NK-92 (cell line): ENCODE measurements around the gene KCNQ4.

ENCODE experiments used
- DNase-seq: peaks from one replicate; lab custom pipeline; 2025; ENCODE audit not compliant: unreplicated experiment; lab: John Stamatoyannopoulos, UW

Gene KCNQ4

DNA sequence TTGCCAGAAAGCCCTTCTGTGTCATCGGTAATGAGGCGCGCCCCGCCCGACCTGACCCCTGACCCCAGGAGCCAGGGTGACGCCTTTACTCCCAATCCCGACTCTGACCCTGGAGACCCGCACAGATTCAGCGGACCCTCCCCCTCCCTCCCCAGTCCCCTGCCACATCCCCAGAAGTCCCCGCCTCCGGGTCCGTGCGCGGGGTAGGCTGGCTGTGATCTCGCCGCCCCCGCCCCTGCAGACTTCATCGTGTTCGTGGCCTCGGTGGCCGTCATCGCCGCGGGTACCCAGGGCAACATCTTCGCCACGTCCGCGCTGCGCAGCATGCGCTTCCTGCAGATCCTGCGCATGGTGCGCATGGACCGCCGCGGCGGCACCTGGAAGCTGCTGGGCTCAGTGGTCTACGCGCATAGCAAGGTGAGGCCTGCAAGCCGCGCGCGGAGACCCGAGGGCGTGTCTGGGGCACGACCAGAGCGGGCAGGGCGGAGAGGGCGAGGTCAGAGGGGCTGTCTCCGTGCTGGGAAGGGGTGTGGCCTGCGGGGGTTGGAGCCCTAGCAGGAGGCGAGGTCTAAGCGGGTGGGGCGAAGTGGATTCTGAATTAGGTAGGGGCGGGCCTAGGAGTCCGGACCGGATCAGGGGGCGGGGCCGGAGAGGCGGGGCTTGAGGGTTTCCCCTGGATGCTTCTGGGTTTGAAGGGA lies 34.8 kb downstream of the KCNQ4 start:
- no peak for DNase-seq

DNA sequence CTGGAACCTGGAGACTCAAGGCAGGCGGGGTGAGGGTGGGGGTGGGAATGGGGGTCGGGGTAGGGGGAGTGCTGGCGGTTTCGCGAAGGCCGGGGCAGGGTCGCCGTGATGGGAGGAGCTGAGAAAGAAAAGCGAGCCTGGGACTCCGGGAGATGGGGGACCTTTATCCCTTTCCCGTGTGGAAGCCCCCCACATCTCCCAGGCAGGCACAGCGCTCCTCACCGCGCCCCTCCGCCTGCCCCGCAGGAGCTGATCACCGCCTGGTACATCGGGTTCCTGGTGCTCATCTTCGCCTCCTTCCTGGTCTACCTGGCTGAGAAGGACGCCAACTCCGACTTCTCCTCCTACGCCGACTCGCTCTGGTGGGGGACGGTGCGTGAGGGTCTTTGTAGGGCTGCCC lies 35.5 kb downstream of the KCNQ4 start:
- no peak for DNase-seq

DNA sequence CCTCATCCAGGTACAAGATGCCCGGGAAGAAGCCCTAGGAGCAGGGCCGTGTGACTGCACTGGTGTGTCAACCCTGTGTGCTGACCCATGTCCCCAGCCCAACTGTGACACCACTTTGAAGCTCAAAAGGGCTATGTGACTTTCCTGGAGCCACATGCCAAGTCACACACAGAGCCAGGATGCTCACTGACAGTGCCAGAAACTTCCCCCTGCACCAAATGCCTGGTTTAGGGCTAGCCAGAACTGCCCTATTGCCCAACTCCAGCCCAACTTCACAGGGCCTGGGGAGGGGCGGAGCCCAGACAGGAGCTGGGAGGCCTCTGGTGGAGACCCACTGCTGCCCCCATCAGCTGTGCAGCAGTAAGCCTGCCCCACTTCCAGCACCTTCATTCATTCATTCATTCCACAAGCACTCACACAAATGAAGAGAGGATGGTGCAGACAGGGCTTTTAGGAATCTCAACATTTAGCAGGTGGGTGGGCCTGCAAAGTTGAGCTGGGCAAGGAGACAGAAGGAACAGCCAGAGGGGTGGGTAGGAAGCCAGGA lies 36.7 kb downstream of the KCNQ4 start:
- DNase-seq = no peak

DNA sequence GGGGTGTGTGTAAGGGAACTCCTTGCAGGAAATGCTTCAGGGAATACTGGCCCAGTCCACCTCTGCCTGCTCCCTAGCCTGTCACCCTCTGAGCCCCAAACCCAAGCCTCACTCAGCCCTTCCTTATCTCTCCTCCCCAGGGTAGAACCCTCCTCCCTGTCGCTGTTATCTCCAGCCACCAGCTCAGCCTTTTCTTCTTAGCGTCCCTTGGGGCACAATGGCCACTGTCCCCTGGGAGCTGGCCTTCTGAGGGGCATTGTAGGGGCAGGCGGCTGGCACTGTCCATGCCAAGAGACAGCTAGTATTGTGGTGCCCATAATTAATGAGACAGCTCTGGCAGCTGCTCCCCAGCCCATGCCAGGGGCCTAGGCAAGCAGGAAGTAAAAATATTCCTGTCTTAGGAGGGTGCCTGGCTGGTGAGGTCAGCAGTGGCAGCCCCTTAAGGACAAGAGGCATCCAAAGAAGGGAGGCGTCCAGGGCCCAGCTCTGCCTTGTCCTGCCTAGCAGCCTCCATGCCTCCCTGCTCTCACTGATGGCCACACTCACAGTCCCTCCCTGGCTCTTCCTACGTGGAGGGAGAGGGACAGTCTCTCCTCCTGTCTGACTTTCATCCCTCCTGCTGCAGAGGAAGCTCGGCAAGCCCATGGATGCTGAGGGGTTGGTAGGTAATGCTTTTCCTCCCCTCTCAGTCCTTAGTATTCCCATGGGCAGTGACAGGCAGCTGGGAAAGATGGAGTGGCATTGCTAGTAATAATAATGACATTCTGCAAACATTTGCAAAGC lies 37.5 kb downstream of the KCNQ4 start:
- no peak for DNase-seq

DNA sequence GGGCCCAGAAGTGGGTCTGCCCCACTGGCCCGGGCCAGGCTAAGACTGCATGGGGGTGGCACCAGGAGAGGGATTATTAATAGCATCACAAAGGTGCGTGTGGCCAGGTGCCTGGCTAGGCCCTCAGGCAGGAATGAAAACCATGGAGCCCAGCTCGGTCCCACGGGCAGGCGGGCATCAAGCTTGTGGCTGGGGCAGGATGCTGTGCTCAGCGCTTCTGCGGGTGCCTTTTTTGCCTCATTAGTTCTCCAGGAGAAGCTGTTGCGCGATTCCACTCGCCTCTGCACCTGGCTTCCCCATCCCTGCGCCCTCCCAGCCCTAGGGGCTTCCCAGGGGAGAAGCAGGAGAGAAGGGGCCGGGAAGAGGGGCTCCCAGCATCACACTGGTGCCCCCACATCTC lies 39.3 kb downstream of the KCNQ4 start:
- no peak for DNase-seq

DNA sequence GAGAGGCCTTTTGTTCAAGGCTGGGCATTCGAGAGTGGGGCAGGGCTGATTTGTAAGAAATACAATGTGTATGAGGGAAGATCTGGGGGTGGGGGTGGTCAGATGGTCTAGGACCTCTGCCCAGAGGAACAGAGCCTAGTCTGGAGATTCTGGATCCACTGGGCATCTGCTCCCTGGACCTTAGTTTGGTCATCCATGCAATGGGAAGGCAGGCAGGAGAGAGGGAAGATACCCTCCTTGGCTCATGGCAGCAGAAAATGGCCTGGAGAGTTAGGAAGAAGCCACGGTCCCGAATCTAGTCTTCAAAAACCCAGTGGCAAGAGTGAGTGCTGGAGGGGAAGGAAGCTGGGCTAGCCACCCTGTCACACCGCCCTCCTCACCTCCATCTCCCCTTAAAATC lies 39.8 kb downstream of the KCNQ4 start:
- no peak for DNase-seq

DNA sequence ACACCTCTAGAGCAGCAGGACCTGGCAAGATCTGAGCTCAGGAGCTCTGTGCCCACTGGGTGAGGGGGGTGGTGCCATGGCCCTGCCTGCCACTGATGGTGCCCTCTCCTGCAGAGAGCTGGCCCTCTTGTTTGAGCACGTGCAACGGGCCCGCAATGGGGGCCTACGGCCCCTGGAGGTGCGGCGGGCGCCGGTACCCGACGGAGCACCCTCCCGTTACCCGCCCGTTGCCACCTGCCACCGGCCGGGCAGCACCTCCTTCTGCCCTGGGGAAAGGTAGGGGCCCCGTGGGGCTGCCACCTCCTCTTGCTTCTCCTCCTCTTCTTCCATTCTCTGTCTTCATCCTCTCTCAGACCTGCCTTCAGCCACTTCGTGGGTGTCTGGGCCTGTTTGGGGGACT lies 40.4 kb downstream of the KCNQ4 start:
- DNase-seq = no peak

DNA sequence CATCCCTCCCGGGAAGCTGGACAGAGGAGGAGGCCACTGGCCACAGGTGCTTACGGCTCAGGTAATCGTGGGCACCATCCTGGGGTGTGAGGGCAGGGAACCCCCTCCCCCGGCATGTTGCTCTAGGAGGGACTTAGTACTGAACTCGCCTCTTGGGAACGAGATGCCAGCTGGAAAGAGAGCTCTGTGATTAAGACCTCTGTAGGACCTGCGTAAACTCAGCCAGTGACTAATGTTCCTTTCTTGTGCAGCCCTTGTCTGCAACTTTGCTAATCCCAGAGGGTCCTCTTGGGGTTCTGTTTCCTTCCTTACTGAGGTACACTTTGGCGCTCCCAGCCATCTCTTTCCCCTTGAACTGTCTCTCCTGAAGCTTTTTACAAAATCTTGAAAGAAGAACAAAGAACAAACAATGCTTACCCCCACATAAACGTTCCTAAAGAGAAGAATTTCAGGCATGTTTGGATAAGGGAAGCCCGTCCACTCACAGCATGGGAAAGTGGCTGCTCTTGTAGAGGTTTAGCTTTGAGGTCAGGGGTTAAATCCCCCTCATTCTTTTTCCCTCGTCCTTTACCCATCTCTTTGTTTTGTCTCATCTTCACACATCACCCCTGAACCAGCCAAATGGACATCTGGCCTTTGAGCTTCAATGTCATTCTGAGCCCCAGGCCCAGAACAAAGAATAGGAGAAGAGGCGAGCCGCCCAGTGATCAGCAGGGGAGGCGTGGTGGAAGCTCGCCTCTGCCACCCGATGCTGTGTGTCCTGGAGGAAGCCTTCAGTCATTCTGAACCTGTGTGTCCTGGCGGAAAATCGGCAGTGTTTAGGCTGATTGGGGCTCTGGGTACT lies 41.2 kb downstream of the KCNQ4 start:
- no peak for DNase-seq

DNA sequence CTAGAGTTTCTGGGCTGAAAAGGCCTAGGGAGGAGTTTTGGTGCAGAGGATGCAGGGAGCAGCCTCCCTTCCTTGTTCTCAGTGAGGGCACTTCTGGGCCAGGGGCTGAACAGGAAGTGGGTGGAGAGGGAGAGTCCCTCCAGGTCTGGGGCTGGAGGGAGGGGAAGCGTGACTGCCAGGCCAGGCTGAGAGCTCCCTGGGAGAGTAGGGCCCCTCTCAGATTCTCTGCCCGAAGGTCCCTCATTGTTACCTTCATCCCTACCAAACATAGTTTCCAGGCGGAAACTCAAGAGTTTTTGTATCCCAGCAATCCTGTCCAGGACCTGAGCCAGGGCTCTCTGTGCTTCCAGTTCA lies 41.8 kb downstream of the KCNQ4 start:
- DNase-seq = no peak

DNA sequence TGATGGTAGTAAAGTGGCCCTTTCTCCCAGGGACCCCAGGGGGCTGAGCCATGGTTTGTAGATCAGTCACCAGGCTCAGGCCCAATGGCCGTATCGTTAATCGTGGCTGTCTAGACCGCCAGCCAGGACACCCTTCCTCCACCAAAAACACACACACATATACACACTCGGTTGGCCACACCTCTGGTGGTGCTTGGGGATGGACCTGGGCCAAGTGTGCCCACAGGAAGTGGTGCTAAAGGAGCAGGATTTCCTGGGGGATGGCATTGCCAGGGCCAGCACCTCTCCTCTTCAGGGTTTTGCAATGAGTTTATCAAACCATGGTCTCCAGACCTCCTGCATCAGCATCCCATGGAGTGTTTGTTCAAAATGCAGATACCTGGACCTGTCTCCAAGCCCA lies 42.4 kb downstream of the KCNQ4 start:
- DNase-seq = no peak

DNA sequence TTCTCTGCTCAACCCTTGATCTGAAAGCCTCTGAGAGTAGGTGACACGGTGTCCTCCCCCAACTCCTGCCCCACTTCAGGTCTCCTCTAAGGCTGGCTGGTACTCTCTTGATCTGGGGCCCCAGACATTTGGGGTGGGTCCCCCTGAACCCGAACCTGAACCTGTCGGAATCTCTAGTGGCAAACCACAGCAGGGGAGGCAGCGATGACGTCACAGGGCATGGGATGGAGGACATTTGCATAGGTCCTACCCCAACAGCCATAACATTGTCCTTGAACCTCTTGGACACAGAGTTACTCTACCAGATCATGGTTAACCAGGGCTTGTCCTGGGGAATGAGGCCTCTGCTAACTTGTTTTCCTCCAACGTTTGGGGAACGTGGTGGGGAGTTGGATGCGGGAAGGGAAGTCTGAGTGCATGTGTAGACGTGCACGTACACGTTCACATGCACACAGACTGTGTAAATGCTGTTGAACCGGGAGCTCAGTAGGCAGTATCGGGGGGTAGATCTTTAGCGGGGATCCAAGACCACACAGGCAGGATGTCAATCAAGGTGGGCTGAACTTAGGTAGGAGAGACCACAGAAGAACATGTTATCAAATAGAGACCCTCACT lies 46.2 kb downstream of the KCNQ4 start:
- no peak for DNase-seq

DNA sequence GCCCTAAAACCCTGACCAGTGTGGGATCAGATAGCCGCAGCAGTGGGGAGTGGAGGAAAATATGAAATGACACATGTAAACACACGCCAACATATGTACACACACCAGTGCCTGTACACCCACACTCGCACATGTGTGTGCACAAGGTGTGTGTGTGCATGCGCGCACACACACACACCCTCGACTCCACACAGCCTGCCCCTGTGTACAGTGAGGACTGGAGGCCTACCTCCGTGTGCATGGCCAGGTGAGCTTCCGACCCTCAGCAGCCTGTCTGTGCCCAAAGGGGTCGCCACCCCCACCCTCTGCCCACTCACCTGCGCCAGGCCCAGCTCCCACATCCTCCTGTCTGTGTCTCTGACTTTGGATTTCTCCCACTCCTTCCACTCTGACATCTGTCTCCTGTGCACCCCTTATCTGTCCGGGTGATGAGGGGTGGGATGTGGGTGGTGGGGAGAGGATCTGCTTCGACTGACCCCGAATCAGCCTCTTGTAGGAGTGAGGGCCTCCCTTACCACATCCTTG lies 46.9 kb downstream of the KCNQ4 start:
- DNase-seq = no peak

DNA sequence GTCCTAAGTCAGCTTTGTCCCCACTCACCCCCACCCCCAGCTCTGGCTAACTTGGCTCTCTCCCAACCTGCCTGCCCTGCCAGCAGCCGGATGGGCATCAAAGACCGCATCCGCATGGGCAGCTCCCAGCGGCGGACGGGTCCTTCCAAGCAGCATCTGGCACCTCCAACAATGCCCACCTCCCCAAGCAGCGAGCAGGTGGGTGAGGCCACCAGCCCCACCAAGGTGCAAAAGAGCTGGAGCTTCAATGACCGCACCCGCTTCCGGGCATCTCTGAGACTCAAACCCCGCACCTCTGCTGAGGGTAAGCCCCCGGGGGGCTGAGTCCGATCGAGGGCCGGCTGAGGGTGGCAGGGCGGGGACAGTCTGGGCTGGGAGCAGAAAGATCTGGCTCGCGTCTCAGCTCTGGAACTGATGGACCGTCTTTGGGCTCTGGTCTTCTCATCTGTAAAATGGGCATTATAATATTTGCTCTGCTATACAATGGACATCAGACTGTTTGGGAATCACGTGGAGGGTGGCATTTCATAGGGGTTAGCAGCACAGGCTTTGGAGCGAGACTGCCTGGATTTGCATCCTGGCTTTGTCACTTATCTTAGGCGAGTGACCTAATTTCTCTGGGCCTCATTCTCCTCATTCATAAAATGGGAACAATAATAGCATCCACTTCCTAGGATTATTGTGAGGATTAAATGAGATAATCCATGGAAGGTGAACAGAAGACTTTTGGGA lies 47.6 kb downstream of the KCNQ4 start:
- no peak for DNase-seq

DNA sequence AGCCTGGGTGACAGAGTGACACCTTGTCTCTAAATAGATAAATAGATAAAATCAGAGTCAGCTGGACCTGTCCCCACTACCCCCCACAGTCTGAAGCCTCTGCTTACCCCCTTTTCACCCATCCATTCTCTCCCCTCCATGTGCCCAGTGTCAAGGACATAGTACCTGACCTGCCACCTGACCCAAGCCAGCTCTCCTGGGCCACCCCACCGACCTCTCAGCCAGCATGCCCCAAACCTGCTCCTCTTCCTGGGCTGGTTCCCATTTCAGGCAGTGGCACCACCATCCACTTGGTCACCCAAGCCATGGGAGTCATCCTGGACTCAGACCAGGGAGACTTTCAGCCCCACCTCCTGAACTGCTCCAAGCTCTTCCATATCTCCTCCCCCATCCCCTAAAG lies 50.4 kb downstream of the KCNQ4 start:
- no peak for DNase-seq

DNA sequence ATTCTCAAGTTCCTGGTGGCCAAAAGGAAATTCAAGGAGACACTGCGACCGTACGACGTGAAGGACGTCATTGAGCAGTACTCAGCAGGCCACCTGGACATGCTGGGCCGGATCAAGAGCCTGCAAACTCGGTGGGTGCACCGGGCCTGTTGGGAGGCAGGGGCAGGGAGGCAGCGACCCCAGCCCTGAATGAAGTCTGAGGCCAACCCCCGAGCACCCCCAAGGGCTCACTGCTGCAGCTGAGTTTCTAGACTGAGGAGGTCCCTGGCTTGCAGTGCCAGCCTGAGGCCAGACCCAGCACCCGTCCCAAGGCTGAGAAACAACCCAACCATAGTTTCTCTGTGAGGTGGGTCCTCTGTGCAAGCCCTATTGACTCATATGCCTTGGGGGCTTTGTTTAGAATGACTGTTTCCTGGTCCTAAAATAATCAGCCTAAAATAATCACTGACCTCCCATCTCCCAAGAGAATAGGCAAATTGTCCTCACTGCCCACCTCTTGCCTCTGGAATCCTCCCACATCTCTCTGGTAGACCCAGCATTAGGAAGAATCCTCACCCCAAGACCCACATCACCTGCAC lies 51.5 kb downstream of the KCNQ4 start:
- DNase-seq = no peak

DNA sequence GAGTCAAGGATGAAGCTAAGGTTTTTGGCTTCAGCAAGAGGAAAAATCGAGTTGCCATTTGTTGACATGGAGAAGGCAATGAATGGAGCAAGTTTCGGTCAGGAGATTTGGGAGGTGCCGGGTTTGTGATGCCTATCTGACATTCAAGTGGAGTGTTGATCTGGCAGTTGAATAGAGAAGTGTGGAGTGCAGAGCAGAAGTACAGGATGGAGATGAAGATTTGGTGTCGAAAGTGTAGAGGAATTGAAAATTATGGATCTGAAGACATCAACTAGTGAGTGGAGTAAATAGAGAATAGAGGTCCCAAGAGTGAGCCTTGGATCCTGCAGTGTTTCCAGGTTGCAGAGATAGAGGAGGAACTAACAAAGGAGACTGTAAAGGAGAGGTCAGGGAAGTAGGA lies 52.7 kb downstream of the KCNQ4 start:
- no peak for DNase-seq

DNA sequence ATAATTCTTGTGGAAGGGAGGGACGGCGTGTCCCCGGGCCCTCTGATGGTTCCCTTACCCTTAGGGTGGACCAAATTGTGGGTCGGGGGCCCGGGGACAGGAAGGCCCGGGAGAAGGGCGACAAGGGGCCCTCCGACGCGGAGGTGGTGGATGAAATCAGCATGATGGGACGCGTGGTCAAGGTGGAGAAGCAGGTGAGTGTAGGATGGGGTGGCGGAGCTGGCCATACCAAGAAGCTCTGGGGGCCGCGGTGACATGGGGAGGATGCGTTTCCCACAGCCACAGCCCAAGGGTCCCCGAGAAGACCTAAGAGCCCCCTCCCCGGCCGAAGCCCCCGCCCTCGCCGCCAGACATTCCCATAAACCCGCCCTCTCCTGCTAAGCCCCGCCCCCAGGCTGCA lies 54.0 kb downstream of the KCNQ4 start:
- DNase-seq = no peak

DNA sequence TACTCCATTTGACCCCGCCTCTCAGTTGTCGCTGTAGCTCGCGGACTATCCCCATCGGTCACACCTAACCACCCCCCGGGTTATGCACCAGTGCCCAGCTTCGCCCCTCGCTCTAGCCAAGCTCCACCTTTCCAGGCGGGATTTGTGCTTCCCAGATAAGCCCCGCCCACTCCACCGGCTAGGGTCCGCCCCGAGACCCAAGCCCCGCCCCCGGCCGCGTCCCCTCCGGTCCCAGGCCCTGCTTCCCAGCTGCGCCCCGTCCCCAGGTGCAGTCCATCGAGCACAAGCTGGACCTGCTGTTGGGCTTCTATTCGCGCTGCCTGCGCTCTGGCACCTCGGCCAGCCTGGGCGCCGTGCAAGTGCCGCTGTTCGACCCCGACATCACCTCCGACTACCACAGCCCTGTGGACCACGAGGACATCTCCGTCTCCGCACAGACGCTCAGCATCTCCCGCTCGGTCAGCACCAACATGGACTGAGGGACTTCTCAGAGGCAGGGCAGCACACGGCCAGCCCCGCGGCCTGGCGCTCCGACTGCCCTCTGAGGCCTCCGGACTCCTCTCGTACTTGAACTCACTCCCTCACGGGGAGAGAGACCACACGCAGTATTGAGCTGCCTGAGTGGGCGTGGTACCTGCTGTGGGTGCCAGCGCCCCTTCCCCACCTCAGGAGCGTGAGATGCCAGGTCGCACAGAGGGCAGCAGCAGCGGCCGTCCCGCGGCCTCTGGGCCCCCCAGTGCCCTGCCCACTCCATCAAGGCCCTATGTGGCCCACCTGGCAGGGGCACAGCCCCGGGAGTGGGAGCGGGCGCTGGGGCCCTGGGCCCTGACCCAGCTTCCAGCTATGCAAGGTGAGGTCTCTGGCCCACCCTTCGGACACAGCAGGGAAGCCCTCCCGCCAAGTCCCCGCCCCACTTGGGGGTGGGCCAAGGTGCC lies 54.7 kb downstream of the KCNQ4 start:
- DNase-seq = no peak
